Mammary epithelial cell (primary cell): ENCODE data around the gene ADAMTS2.

ENCODE experiments used
- CTCF ChIP-seq, 2 donors: IDR thresholded peaks in 1 of 2; conservative IDR thresholded peaks in 1 of 2; 2 replicates each; pipeline ENCODE4 v1.5.1; 2011 to 2012; ENCODE audit warnings: inconsistent platforms in 2 of 2, low read length in 2 of 2, mild to moderate bottlenecking in 2 of 2, control low read depth in 1 of 2, low read depth in 1 of 2; ENCODE audit not compliant: insufficient read depth in 1 of 2; ENCODE audit errors: extremely low read depth in 1 of 2
- EZH2 ChIP-seq: IDR thresholded peaks from 2 replicates; pipeline ENCODE4 v1.6.1; 2012; ENCODE audit warnings: low read length, inconsistent platforms, borderline replicate concordance

- TF ChIP-seq CTCF (conservative IDR thresholded peaks at IDR 0.05 in 1 of 2, IDR thresholded peaks at IDR 0.05 in 1 of 2; ENCODE audit: extremely low read depth in 1 of 2, insufficient read depth in 1 of 2, low read depth in 1 of 2, low read length in 2 of 2) (no peak), EZH2 (no peak)
Observed at GRCh38 chr5:179171251-179171815, 173.9 kb downstream of the ADAMTS2 start.
